GM19351 (cell line): ENCODE results near the gene CAMTA1.

Experiments used
- ATAC-seq: cut with Tn5 transposase; IDR thresholded peaks from one replicate; pipeline ENCODE4 v1.9.1; 2021; ENCODE audit warnings: mild to moderate bottlenecking, moderate library complexity; ENCODE audit not compliant: unreplicated experiment

Gene CAMTA1

GRCh38 chr1:6776389-6776788 is 8.9 kb upstream of the CAMTA1 start:
- ATAC-seq: no peak

- no peak for ATAC-seq
Observed at GRCh38 chr1:6776895-6777294, 8.4 kb upstream of the CAMTA1 start.

- no peak for ATAC-seq
Observed at GRCh38 chr1:6777813-6778212, 7.4 kb upstream of the CAMTA1 start.

GRCh38 chr1:6779089-6779805 is 6.0 kb upstream of the CAMTA1 start:
- ATAC-seq: peak; percentile 43

- ATAC-seq: no peak
Observed at GRCh38 chr1:6782151-6782550, 3.1 kb upstream of the CAMTA1 start.

- ATAC-seq: no peak
Observed at GRCh38 chr1:6783221-6783620, 2.0 kb upstream of the CAMTA1 start.

- ATAC-seq: peak; percentile 1
Observed at GRCh38 chr1:6783936-6784559, 1.2 kb upstream of the CAMTA1 start.

- ATAC-seq: peak; percentile 66
Observed at GRCh38 chr1:6784560-6785317, 515 bp upstream of the CAMTA1 start.

GRCh38 chr1:6785728-6786505 is 663 bp downstream of the CAMTA1 start:
- peak; percentile 17 for ATAC-seq

- ATAC-seq: no peak
Observed at GRCh38 chr1:6788946-6789345, 3.7 kb downstream of the CAMTA1 start.

GRCh38 chr1:6790146-6790545 is 4.9 kb downstream of the CAMTA1 start:
- ATAC-seq: no peak

- ATAC-seq: no peak
Observed at GRCh38 chr1:6794164-6794563, 8.9 kb downstream of the CAMTA1 start.

- no peak for ATAC-seq
Observed at GRCh38 chr1:6795203-6795602, 9.9 kb downstream of the CAMTA1 start.

- no peak for ATAC-seq
Observed at GRCh38 chr1:6795661-6796060, 10.4 kb downstream of the CAMTA1 start.

GRCh38 chr1:6796095-6796494 is 10.8 kb downstream of the CAMTA1 start:
- no peak for ATAC-seq

- ATAC-seq: no peak
Observed at GRCh38 chr1:6799499-6799898, 14.2 kb downstream of the CAMTA1 start.

- ATAC-seq: no peak
Observed at GRCh38 chr1:6800745-6801144, 15.5 kb downstream of the CAMTA1 start.

GRCh38 chr1:6801199-6801598 is 15.9 kb downstream of the CAMTA1 start:
- no peak for ATAC-seq

GRCh38 chr1:6801966-6802365 is 16.7 kb downstream of the CAMTA1 start:
- no peak for ATAC-seq

GRCh38 chr1:6802454-6802853 is 17.2 kb downstream of the CAMTA1 start:
- no peak for ATAC-seq

GRCh38 chr1:6802893-6803292 is 17.6 kb downstream of the CAMTA1 start:
- no peak for ATAC-seq
